ENCODE results near the gene HRH2. TPM values are rescaled to one million over a fixed set of nuclear protein-coding genes. Genes with fewer than 3 reads are reported as not detected.

The HRH2 gene
- total RNA-seq, 1 experiment from 2014 or later: 3.3 TPM

Other genes starting within 250 kb of the HRH2 start
- not detected in 2 replicates for gene DRD1, start 213.9 kb upstream of the HRH2 start, total RNA-seq (2021)
- 97.2 and 99.2 TPM in 2 replicates for gene SFXN1, start 179.5 kb upstream of the HRH2 start, total RNA-seq (2021)
- 1.2 and 1.9 TPM in 2 replicates for gene CPLX2, start 213.5 kb downstream of the HRH2 start, total RNA-seq (2021)